ENCODE measurements around the gene SDE2.
"Not testable (repeated sequence)": the region's sequence is repeated elsewhere in the genome, so short reads cannot be mapped to it uniquely, and the experiment has no call there.

GRCh38 chr1:225936086-225936485 is 63.1 kb downstream of the SDE2 start:
- TF ChIP-seq, protein P1, sequence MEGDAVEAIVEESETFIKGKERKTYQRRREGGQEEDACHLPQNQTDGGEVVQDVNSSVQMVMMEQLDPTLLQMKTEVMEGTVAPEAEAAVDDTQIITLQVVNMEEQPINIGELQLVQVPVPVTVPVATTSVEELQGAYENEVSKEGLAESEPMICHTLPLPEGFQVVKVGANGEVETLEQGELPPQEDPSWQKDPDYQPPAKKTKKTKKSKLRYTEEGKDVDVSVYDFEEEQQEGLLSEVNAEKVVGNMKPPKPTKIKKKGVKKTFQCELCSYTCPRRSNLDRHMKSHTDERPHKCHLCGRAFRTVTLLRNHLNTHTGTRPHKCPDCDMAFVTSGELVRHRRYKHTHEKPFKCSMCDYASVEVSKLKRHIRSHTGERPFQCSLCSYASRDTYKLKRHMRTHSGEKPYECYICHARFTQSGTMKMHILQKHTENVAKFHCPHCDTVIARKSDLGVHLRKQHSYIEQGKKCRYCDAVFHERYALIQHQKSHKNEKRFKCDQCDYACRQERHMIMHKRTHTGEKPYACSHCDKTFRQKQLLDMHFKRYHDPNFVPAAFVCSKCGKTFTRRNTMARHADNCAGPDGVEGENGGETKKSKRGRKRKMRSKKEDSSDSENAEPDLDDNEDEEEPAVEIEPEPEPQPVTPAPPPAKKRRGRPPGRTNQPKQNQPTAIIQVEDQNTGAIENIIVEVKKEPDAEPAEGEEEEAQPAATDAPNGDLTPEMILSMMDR (IDR thresholded peaks at IDR 0.05 in 8 of 11, conservative IDR thresholded peaks at IDR 0.05 in 3 of 11), result not testable (repeated sequence)
- not testable (repeated sequence) for TF ChIP-seq POLR2A, POLR2AphosphoS5 (IDR thresholded peaks at IDR 0.05)
